DND-41 (cell line): ENCODE results near the gene COL23A1.

ENCODE experiments used
- ATAC-seq: fragments of 200-7000 bp; cut with Tn5 transposase; 3 replicates; pipeline ENCODE4 v1.9.1; 2021; ENCODE audit warnings: low read depth; ENCODE audit not compliant: insufficient read depth
- DNase-seq: peaks from one replicate; pipeline ENCODE4 v3.0.0-alpha.2; 2020
- H2AFZ ChIP-seq: 2 replicates; pipeline ENCODE4 v1.6.0; 2012; ENCODE audit warnings: low read depth, low read length
- H3K27ac ChIP-seq: 2 replicates; pipeline ENCODE4 v1.5.1; 2012; ENCODE audit warnings: low read length, inconsistent platforms
- H3K27me3 ChIP-seq: fragments of 200-600 bp; sonication (generic); 2 replicates; pipeline ENCODE4 v1.6.0; 2012; ENCODE audit warnings: low read length, mild to moderate bottlenecking, inconsistent platforms; ENCODE audit not compliant: insufficient read depth, poor library complexity
- H3K36me3 ChIP-seq: 2 replicates; pipeline ENCODE4 v1.5.1; 2012; ENCODE audit warnings: low read length, inconsistent platforms; ENCODE audit not compliant: insufficient read depth
- H3K4me1 ChIP-seq: 2 replicates; pipeline ENCODE4 v1.5.1; 2012; ENCODE audit warnings: mild to moderate bottlenecking, low read length; ENCODE audit not compliant: insufficient read depth
- H3K4me2 ChIP-seq: 2 replicates; pipeline ENCODE4 v1.6.0; 2012; ENCODE audit warnings: mild to moderate bottlenecking, moderate library complexity, low read length, inconsistent platforms; ENCODE audit not compliant: insufficient read depth
- H3K4me3 ChIP-seq, 2 experiments: fragments of 200-600 bp in 1 of 2; shearing (Covaris generic) in 1 of 2; 2 replicates each; pipeline ENCODE4 v1.5.1; 2012 to 2016; ENCODE audit warnings: inconsistent platforms in 2 of 2, low read length in 2 of 2, mild to moderate bottlenecking in 2 of 2, low read depth in 1 of 2, moderate library complexity in 1 of 2
- H3K79me2 ChIP-seq: 2 replicates; pipeline ENCODE4 v1.6.0; 2012; ENCODE audit warnings: low read length, inconsistent platforms; ENCODE audit not compliant: insufficient read depth
- H3K9ac ChIP-seq: 2 replicates; pipeline ENCODE4 v1.6.0; 2012; ENCODE audit warnings: low read depth, mild to moderate bottlenecking, inconsistent platforms, low read length, moderate library complexity
- H3K9me3 ChIP-seq: 2 replicates; pipeline ENCODE4 v1.5.1; 2012; ENCODE audit warnings: low read length, moderate library complexity, mild to moderate bottlenecking, inconsistent platforms; ENCODE audit not compliant: insufficient read depth, severe bottlenecking
- H4K20me1 ChIP-seq: 2 replicates; pipeline ENCODE4 v1.6.0; 2012; ENCODE audit warnings: low read length; ENCODE audit not compliant: insufficient read depth
- EZH2 ChIP-seq: IDR thresholded peaks from 3 replicates; pipeline ENCODE4 v1.6.1; 2012; ENCODE audit warnings: borderline replicate concordance, low read depth, mild to moderate bottlenecking, moderate library complexity, low read length, inconsistent platforms; ENCODE audit not compliant: severe bottlenecking
- TF ChIP-seq, protein P1 (sequence below): IDR thresholded peaks from 2 replicates; pipeline ENCODE4 v1.5.1; 2012; ENCODE audit warnings: borderline replicate concordance, low read length, moderate library complexity, mild to moderate bottlenecking; ENCODE audit not compliant: poor library complexity, severe bottlenecking; ENCODE audit errors: extremely low read depth

The COL23A1 gene

GRCh38 chr5:178205749-178206047, 384.5 kb downstream of the COL23A1 start:
- Histone ChIP-seq H2AFZ (no peak overlapping the region), H3K4me1 (peaks cover 47% of the 10 kb centered on the region), H3K4me2 (peak overlapping the region; percentile 83), H3K27me3 (no peaks in the 10 kb centered on the region), H3K27ac (peak overlapping the region; percentile 89), H4K20me1 (peaks cover 56% of the 10 kb centered on the region), H3K9me3 (no peaks in the 10 kb centered on the region), H3K36me3 (peaks cover 54% of the 10 kb centered on the region), H3K9ac (peak overlapping the region; percentile 99), H3K4me3 (peak overlapping the region; percentile 49 to 65), H3K79me2 (peaks cover 69% of the 10 kb centered on the region)
- TF ChIP-seq EZH2 = no peak
- TF ChIP-seq, protein P1, sequence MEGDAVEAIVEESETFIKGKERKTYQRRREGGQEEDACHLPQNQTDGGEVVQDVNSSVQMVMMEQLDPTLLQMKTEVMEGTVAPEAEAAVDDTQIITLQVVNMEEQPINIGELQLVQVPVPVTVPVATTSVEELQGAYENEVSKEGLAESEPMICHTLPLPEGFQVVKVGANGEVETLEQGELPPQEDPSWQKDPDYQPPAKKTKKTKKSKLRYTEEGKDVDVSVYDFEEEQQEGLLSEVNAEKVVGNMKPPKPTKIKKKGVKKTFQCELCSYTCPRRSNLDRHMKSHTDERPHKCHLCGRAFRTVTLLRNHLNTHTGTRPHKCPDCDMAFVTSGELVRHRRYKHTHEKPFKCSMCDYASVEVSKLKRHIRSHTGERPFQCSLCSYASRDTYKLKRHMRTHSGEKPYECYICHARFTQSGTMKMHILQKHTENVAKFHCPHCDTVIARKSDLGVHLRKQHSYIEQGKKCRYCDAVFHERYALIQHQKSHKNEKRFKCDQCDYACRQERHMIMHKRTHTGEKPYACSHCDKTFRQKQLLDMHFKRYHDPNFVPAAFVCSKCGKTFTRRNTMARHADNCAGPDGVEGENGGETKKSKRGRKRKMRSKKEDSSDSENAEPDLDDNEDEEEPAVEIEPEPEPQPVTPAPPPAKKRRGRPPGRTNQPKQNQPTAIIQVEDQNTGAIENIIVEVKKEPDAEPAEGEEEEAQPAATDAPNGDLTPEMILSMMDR = no peak
- ATAC-seq (no peak), DNase-seq (no peak)

DNA sequence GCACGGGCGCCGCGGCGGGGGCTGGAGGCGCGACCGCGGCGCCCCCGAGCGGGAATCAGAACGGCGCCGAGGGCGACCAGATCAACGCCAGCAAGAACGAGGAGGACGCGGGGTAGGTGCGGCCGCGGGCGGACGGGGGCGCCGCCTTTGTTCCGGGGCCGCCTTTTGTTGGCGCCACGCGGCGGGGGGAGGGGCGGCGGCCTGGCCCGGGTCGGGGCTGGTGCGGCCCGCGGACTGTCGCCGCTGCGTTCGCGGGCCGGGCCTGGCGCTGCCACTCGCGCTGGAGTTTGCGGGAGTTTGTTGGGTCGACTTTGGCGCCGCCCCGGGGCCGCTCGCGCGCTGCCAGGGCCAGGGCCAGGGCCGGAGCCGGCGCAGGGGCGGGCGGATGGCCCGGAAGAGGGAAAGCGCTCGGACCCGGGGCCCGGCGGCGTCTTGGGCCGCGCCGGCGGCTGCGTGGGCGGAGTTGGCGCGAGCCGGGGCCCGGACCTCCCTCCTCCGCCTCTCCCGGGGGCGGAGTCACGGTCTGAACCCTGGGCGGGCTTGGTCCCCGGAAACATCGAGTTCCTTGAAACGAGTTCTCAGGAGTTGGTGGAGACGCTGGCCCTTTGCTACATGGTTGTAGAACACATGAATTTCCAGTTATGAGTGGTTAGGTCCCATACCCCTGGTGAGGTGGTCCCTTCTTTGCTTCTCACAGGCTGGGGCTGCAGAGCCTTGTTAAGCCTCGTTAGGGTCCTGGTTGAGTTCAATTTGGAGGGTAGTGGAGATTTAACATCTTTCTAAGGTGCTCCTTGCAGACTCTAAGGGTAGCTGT, 385.1 kb downstream of the COL23A1 start:
- peak overlapping the region; percentile 99 for H3K9ac ChIP-seq
- ATAC-seq (peak; percentile 68), DNase-seq (peak; percentile 85)
- peaks cover 51% of the 10 kb centered on the region for H4K20me1 ChIP-seq
- peaks cover 49% of the 10 kb centered on the region for H3K36me3 ChIP-seq
- peak overlapping the region; percentile 49 to 65 for H3K4me3 ChIP-seq
- peak overlapping the region; percentile 89 for H3K27ac ChIP-seq
- TF ChIP-seq, protein P1 = peak; percentile 3
- TF ChIP-seq EZH2 = no peak
- peaks cover 64% of the 10 kb centered on the region for H3K79me2 ChIP-seq
- H2AFZ ChIP-seq = peak overlapping the region; percentile 62
- no peaks in the 10 kb centered on the region for H3K9me3 ChIP-seq
- no peaks in the 10 kb centered on the region for H3K27me3 ChIP-seq
- H3K4me1 ChIP-seq = peaks cover 47% of the 10 kb centered on the region
- H3K4me2 ChIP-seq = peak overlapping the region; percentile 83

- peaks cover 43% of the 10 kb centered on the region for H4K20me1 ChIP-seq
- TF ChIP-seq EZH2 = no peak
- TF ChIP-seq, protein P1 = no peak
- peak within 1 kb of the TSS; percentile 99 for H3K9ac ChIP-seq
- H2AFZ ChIP-seq = peak within 1 kb of the TSS; percentile 82
- peak; percentile 94 for DNase-seq
- H3K27me3 ChIP-seq = no peaks in the 10 kb centered on the region
- peak; percentile 82 for ATAC-seq
- H3K27ac ChIP-seq = peak within 1 kb of the TSS; percentile 89
- H3K9me3 ChIP-seq = no peaks in the 10 kb centered on the region
- peak within 1 kb of the TSS; percentile 83 for H3K4me2 ChIP-seq
- peaks cover 56% of the 10 kb centered on the region for H3K79me2 ChIP-seq
- peaks cover 41% of the 10 kb centered on the region for H3K36me3 ChIP-seq
- H3K4me3 ChIP-seq = peak within 1 kb of the TSS; percentile 49 to 65
- H3K4me1 ChIP-seq = peaks cover 43% of the 10 kb centered on the region
Measured at GRCh38 chr5:178204182-178204934, 385.8 kb downstream of the COL23A1 start, which contains the start of gene HNRNPAB. TSS of gene HNRNPAB (plus strand) at chr5:178204533. CDS start at chr5:178204838, 305 bp downstream.
